C4-2B (cell line): ENCODE data around the gene SRC.

Experiments used
- CTCF ChIP-seq: fragments of 450-650 bp; conservative IDR thresholded peaks from 2 replicates; pipeline ENCODE4 v1.5.1; 2017; ENCODE audit warnings: mild to moderate bottlenecking
- ZFX ChIP-seq: fragments of 450-650 bp; IDR thresholded peaks from 2 replicates; pipeline ENCODE4 v1.6.1; 2017

- TF ChIP-seq CTCF (no peak), ZFX (no peak)
Observed at GRCh38 chr20:37369846-37370245, 23.9 kb downstream of the SRC start.
